ENCODE results near the gene CFAP61.

- no peak for TF ChIP-seq EZH2phosphoT487 (conservative IDR thresholded peaks at IDR 0.05; ENCODE audit: low read length)
- TF ChIP-seq, protein P1, sequence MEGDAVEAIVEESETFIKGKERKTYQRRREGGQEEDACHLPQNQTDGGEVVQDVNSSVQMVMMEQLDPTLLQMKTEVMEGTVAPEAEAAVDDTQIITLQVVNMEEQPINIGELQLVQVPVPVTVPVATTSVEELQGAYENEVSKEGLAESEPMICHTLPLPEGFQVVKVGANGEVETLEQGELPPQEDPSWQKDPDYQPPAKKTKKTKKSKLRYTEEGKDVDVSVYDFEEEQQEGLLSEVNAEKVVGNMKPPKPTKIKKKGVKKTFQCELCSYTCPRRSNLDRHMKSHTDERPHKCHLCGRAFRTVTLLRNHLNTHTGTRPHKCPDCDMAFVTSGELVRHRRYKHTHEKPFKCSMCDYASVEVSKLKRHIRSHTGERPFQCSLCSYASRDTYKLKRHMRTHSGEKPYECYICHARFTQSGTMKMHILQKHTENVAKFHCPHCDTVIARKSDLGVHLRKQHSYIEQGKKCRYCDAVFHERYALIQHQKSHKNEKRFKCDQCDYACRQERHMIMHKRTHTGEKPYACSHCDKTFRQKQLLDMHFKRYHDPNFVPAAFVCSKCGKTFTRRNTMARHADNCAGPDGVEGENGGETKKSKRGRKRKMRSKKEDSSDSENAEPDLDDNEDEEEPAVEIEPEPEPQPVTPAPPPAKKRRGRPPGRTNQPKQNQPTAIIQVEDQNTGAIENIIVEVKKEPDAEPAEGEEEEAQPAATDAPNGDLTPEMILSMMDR (IDR thresholded peaks at IDR 0.05; ENCODE audit: insufficient read depth, low read length, poor library complexity, severe bottlenecking) = no peak
These were observed 251.4 kb downstream of the CFAP61 start for GRCh38 chr20:20303742-20304141.
